Measurements from ENCODE around the gene ZP3. TPM values are rescaled to one million over a fixed set of nuclear protein-coding genes. Genes with fewer than 3 reads are reported as not detected.
"Not testable (repeated sequence)": the region's sequence is repeated elsewhere in the genome, so short reads cannot be mapped to it uniquely, and the experiment has no call there.

The ZP3 gene
- total and polyA plus RNA-seq, 7 donors = 1.4 to 4.8 (median 2.0) TPM; not detected in 1

GRCh38 chr7:76441792-76442191 is 17.0 kb downstream of the ZP3 start:
- H3K36me3 ChIP-seq; DNase-seq; H3K27me3 ChIP-seq; intact Hi-C loops (cut with DNase I); H3K27ac ChIP-seq; H3K9me3 ChIP-seq; H3K4me3 ChIP-seq; H3K4me1 ChIP-seq: not testable (repeated sequence)
- 62 to 75% methylated on average over 2 of the region's 10 CpGs for WGBS, 2 donors

- intact Hi-C loops (cut with DNase I); H3K9me3 ChIP-seq; H3K36me3 ChIP-seq; H3K4me3 ChIP-seq; H3K27me3 ChIP-seq; H3K4me1 ChIP-seq; H3K27ac ChIP-seq: not testable (repeated sequence)
- 93 to 96% methylated on average over 5 of the region's 5 CpGs for WGBS, 2 donors
- DNase-seq = peak; percentile 35
Observed at GRCh38 chr7:76442664-76443446, 18.1 kb downstream of the ZP3 start.

GRCh38 chr7:76443846-76444245 is 19.1 kb downstream of the ZP3 start:
- H3K27me3 ChIP-seq; H3K4me3 ChIP-seq; intact Hi-C loops (cut with DNase I); H3K4me1 ChIP-seq; H3K27ac ChIP-seq; H3K36me3 ChIP-seq; H3K9me3 ChIP-seq; DNase-seq: not testable (repeated sequence)
- WGBS, 2 donors = 33 to 74% methylated on average over 9 to 11 of the region's 12 CpGs

GRCh38 chr7:76445577-76446008 is 20.8 kb downstream of the ZP3 start:
- H3K27me3 ChIP-seq; H3K9me3 ChIP-seq; intact Hi-C loops (cut with DNase I); H3K4me1 ChIP-seq; H3K4me3 ChIP-seq; H3K36me3 ChIP-seq: not testable (repeated sequence)
- WGBS, 2 donors = 0 to 3% methylated on average over 4 of the region's 5 CpGs
- peak overlapping the region; percentile 34 to 61 (median 56) for H3K27ac ChIP-seq
- peak; percentile 74 for DNase-seq

- intact Hi-C loops (cut with DNase I); H3K27ac ChIP-seq; H3K4me3 ChIP-seq; H3K9me3 ChIP-seq; DNase-seq; H3K36me3 ChIP-seq; H3K27me3 ChIP-seq; H3K4me1 ChIP-seq: not testable (repeated sequence)
- WGBS, 2 donors = 20 to 38% methylated on average over 1 to 2 of the region's 4 CpGs
Observed at GRCh38 chr7:76457017-76457416, 32.3 kb downstream of the ZP3 start.

GRCh38 chr7:76458504-76458903 is 33.8 kb downstream of the ZP3 start:
- intact Hi-C loops (cut with DNase I); H3K27me3 ChIP-seq; H3K36me3 ChIP-seq; H3K4me1 ChIP-seq; H3K4me3 ChIP-seq; DNase-seq; H3K27ac ChIP-seq; H3K9me3 ChIP-seq: not testable (repeated sequence)
- WGBS, 2 donors = 15 to 49% methylated on average over 1 of the region's 4 CpGs

GRCh38 chr7:76460767-76461166 is 36.0 kb downstream of the ZP3 start:
- 91 to 92% methylated on average over 14 of the region's 20 CpGs for WGBS, 2 donors
- H3K4me1 ChIP-seq; H3K9me3 ChIP-seq; H3K4me3 ChIP-seq; H3K27ac ChIP-seq; intact Hi-C loops (cut with DNase I); DNase-seq; H3K36me3 ChIP-seq; H3K27me3 ChIP-seq: not testable (repeated sequence)

GRCh38 chr7:76461464-76462101 is 36.8 kb downstream of the ZP3 start, which contains the start of gene DTX2:
DTX2 (plus strand) TSS chr7:76461709; CDS start chr7:76480510, 18,801 bp downstream.
- DNase-seq = not testable (repeated sequence)

GRCh38 chr7:76462271-76462882 is 37.6 kb downstream of the ZP3 start:
- DNase-seq; H3K27me3 ChIP-seq; H3K4me1 ChIP-seq; intact Hi-C loops (cut with DNase I); H3K9me3 ChIP-seq; H3K36me3 ChIP-seq; H3K4me3 ChIP-seq; H3K27ac ChIP-seq: not testable (repeated sequence)
- no CpG with 5 or more reads among the region's 17 CpGs for WGBS, 2 donors

More at GRCh38 chr7:76461464-76462101, 36.8 kb downstream of the ZP3 start, which contains the start of gene DTX2:
- intact Hi-C loops (cut with DNase I); H3K9me3 ChIP-seq; H3K36me3 ChIP-seq; H3K4me1 ChIP-seq; H3K27me3 ChIP-seq: not testable (repeated sequence)
- Histone ChIP-seq H3K4me3 (peak within 1 kb of the TSS; percentile 49 to 73 (median 56)), H3K27ac (peak within 1 kb of the TSS; percentile 70 to 79 (median 74))
- 1% methylated on average over 21 of the region's 54 CpGs for WGBS, 2 donors
- peak in 1 of 4 experiments; percentile 9 for TF ChIP-seq CTCF (IDR thresholded peaks at IDR 0.05)

- H3K9me3 ChIP-seq; intact Hi-C loops (cut with DNase I); H3K36me3 ChIP-seq; DNase-seq; H3K27ac ChIP-seq; H3K4me3 ChIP-seq; H3K27me3 ChIP-seq: not testable (repeated sequence)
- WGBS, 2 donors = 25 to 63% methylated on average over 4 of the region's 5 CpGs
- peaks cover 0 to 13% (median 9%) of the 10 kb centered on the region in 4 donors for H3K4me1 ChIP-seq
Observed at GRCh38 chr7:76464959-76465358, 40.2 kb downstream of the ZP3 start.

GRCh38 chr7:76465950-76466349 is 41.2 kb downstream of the ZP3 start:
- DNase-seq; intact Hi-C loops (cut with DNase I); H3K36me3 ChIP-seq; H3K27me3 ChIP-seq; H3K4me3 ChIP-seq; H3K9me3 ChIP-seq: not testable (repeated sequence)
- Histone ChIP-seq H3K27ac (peak overlapping the region in 1 of 4 donors; percentile 62), H3K4me1 (peaks cover 0 to 13% (median 9%) of the 10 kb centered on the region in 4 donors)
- WGBS, 2 donors = no CpG with 5 or more reads among the region's 8 CpGs
